Activated CD4-positive, alpha-beta T cell treated with anti-CD3 and anti-CD28 coated beads for 48 hours (primary cell): ENCODE data around the gene CBR3.

Experiments used
- DNase-seq: peaks from one replicate; pipeline ENCODE4 v3.0.0-alpha.2; 2020

Gene CBR3

GRCh38 chr21:36156815-36157670, 22.2 kb downstream of the CBR3 start, which contains the start of gene DOP1B:
Gene DOP1B, plus strand, starts transcription at chr21:36156824. Its CDS starts 7,910 bp downstream, at chr21:36164734.
- DNase-seq, result peak; percentile 45

GRCh38 chr21:36159356-36159921, 24.6 kb downstream of the CBR3 start:
- no peak for DNase-seq

GRCh38 chr21:36160850-36161178, 25.9 kb downstream of the CBR3 start:
- DNase-seq, result no peak

GRCh38 chr21:36162631-36163030, 27.8 kb downstream of the CBR3 start:
- DNase-seq, result no peak

- no peak for DNase-seq
Measured at GRCh38 chr21:36163750-36164741, 29.2 kb downstream of the CBR3 start.

- no peak for DNase-seq
Measured at GRCh38 chr21:36165356-36165755, 30.5 kb downstream of the CBR3 start.

GRCh38 chr21:36166705-36167104, 31.8 kb downstream of the CBR3 start:
- DNase-seq, result no peak

GRCh38 chr21:36167541-36167940, 32.7 kb downstream of the CBR3 start:
- DNase-seq, result no peak

- peak; percentile 19 for DNase-seq
Measured at GRCh38 chr21:36169470-36170128, 34.7 kb downstream of the CBR3 start.

- no peak for DNase-seq
Measured at GRCh38 chr21:36170823-36171222, 35.9 kb downstream of the CBR3 start.

- no peak for DNase-seq
Measured at GRCh38 chr21:36171336-36171735, 36.5 kb downstream of the CBR3 start.

GRCh38 chr21:36171741-36172331, 37.0 kb downstream of the CBR3 start:
- DNase-seq, result no peak

- DNase-seq, result no peak
Measured at GRCh38 chr21:36174780-36175179, 39.9 kb downstream of the CBR3 start.

GRCh38 chr21:36175771-36176565, 41.1 kb downstream of the CBR3 start:
- no peak for DNase-seq

GRCh38 chr21:36178349-36178748, 43.5 kb downstream of the CBR3 start:
- DNase-seq, result no peak

- no peak for DNase-seq
Measured at GRCh38 chr21:36179145-36179544, 44.3 kb downstream of the CBR3 start.

GRCh38 chr21:36180963-36181362, 46.1 kb downstream of the CBR3 start:
- DNase-seq, result no peak

GRCh38 chr21:36183144-36183795, 48.4 kb downstream of the CBR3 start:
- no peak for DNase-seq

- DNase-seq, result no peak
Measured at GRCh38 chr21:36184545-36184944, 49.7 kb downstream of the CBR3 start.

GRCh38 chr21:36185523-36185922, 50.6 kb downstream of the CBR3 start:
- no peak for DNase-seq

GRCh38 chr21:36186081-36186480, 51.2 kb downstream of the CBR3 start:
- DNase-seq, result no peak
